HG03575 (cell line): ENCODE measurements around the gene ZAR1.

Source experiments
- ATAC-seq: cut with Tn5 transposase; IDR thresholded peaks from one replicate; pipeline ENCODE4 v1.9.1; 2021; ENCODE audit not compliant: unreplicated experiment, insufficient number of reproducible peaks, low FRiP score; ENCODE audit errors: extremely low read depth

The ZAR1 gene

GRCh38 chr4:48542888-48543287 is 52.8 kb downstream of the ZAR1 start:
- ATAC-seq: no peak

- ATAC-seq: no peak
These were observed 53.7 kb downstream of the ZAR1 start for GRCh38 chr4:48543796-48544195.
